GM18526 (cell line): ENCODE measurements around the gene SHMT2.

ENCODE experiments used
- POLR2A ChIP-seq: IDR thresholded peaks from 3 replicates; pipeline ENCODE4 v1.6.1; 2011; ENCODE audit not compliant: insufficient read length; ENCODE audit errors: extremely low read depth

The SHMT2 gene

DNA sequence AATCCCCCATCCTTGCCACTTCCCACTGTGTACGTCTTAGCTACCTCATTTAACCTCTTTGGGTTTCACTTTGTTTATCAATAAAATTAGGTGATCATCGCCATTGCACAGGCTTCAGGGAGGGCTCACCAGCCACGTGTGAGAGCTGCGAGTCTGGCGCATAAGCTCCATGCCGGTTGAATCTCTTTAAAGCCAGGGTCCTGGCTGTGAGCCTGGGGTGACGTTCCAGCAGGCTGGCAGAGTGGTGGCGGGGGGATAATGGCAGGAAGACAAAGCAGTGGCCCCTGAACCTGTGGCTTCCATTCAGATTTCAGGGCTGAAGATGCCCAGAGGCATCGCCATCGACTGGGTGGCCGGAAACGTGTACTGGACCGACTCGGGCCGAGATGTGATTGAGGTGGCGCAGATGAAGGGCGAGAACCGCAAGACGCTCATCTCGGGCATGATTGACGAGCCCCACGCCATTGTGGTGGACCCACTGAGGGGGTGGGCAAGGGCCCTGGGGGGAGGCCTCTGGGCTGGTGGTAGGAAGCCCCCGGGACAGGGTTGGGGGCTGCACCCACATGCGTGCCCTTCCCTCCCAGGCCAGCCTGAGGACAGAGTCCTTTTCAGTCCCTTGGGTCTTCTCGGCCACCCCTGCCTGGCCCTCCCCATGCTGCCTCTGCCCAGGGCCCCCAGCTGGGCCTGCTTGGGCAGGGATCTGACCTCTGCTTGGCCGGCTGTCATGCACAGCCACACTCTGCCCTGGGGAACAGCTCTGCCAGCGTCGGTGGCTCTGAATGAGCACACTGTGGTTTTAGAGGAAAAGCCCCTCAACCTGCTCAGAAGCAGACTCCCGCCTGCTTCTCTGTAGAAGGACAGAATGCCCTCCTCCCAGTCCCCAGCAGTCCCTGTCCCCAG lies 21.5 kb upstream of the SHMT2 start:
- TF ChIP-seq POLR2A = no peak

DNA sequence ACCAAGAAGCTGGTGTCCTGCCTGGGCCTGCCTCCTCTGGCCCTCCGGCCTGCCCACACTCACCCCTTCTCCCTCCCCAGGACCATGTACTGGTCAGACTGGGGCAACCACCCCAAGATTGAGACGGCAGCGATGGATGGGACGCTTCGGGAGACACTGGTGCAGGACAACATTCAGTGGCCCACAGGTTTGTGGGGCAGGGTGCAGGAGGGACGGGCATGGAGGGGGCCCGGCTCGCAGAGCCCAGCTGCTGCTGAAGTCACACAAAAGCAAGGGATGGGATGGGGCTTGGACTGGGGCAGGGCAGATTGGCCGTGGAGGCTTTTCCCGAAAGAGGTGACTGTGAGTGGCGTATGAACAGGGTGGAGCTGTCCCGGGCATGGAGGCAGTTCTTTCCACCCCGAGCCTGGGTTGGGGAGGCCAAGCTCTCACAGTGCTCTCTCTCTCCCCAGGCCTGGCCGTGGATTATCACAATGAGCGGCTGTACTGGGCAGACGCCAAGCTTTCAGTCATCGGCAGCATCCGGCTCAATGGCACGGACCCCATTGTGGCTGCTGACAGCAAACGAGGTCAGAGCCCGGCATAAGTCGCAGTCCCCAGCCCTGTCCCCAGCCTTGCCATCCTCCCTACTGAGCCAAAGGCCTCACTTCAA lies 20.8 kb upstream of the SHMT2 start:
- no peak for TF ChIP-seq POLR2A

DNA sequence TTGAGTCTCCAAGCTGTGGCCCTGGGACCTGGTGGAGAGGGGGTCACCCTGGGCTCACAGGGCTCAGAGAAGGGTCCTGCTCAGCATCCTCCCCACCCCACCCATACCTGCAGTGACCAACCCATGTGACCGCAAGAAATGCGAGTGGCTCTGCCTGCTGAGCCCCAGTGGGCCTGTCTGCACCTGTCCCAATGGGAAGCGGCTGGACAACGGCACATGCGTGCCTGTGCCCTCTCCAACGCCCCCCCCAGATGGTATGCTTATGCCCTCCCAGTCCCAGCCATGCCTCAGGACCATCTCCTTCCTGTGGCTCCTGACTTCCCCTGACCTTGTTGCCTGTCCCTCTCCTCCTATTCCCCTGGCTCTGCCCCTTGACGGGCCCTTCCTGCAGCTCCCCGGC lies 19.6 kb upstream of the SHMT2 start:
- TF ChIP-seq POLR2A = no peak

DNA sequence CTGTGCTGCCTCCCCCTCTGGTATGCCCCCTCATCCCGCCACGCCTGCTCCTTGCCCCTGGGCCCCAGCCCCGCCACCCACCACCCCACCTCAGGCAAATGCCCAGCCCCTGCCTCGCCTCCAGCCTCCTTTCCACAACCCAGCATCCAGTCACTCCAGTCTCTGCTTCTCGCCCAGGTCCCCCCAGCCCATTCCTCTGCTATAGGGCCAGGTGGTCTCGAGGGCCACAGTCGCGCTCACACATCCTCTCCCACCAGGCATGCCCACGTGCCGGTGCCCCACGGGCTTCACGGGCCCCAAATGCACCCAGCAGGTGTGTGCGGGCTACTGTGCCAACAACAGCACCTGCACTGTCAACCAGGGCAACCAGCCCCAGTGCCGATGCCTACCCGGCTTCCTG lies 19.1 kb upstream of the SHMT2 start:
- TF ChIP-seq POLR2A = no peak

DNA sequence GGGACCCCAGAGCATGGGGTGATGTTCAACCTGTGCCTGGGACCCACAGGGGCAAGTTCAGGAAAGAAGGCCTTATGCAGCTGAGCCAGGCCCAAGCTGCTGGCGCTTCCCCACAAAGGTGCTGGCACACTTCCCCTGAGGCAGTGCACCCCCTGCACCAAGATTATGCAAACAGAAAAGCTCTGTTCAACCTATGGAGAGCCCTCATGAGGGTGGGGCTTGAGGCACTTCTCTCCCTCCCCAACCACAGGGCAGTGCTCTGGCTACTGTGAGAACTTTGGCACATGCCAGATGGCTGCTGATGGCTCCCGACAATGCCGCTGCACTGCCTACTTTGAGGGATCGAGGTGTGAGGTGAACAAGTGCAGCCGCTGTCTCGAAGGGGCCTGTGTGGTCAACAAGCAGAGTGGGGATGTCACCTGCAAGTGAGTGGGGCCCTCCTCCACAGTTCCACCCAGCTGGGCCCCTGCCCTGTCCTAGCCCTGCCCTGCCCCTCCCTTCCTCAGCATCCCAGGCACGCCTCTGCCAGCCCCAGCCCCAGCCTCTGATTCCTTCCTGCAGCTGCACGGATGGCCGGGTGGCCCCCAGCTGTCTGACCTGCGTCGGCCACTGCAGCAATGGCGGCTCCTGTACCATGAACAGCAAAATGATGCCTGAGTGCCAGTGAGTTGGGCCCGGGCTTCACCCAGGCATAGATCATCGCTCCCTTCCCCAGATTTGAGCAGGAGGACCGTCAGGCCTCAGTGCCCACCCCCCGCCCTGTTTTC lies 18.4 kb upstream of the SHMT2 start:
- TF ChIP-seq POLR2A = no peak

DNA sequence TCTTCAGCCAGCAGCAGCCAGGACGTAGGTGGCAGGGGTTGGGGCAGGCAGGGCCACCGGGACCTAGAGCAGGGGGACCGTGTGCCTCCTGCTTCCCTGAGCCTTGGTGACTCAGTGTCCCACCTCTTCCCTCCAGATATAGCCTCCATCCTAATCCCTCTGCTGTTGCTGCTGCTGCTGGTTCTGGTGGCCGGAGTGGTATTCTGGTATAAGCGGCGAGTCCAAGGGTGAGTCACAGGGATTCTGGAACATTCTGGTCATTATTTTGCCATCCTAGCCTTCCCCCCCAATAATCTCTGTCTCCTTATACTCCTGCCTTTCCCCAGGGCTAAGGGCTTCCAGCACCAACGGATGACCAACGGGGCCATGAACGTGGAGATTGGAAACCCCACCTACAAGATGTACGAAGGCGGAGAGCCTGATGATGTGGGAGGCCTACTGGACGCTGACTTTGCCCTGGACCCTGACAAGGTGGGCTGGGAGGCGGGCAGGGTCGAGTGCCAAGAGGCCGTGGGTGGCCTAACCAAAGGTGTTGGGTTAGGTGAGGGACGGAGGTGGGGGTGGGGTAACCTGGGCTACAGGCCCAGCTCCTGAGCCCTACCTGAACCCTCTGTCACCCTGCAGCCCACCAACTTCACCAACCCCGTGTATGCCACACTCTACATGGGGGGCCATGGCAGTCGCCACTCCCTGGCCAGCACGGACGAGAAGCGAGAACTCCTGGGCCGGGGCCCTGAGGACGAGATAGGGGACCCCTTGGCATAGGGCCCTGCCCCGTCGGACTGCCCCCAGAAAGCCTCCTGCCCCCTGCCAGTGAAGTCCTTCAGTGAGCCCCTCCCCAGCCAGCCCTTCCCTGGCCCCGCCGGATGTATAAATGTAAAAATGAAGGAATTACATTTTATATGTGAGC lies 17.5 kb upstream of the SHMT2 start:
- TF ChIP-seq POLR2A = no peak

GRCh38 chr12:57212701-57213057 lies 16.8 kb upstream of the SHMT2 start:
- TF ChIP-seq POLR2A = no peak

- TF ChIP-seq POLR2A = no peak
These were observed 16.3 kb upstream of the SHMT2 start for GRCh38 chr12:57213058-57213715.

GRCh38 chr12:57213763-57214397 lies 15.6 kb upstream of the SHMT2 start:
- TF ChIP-seq POLR2A = no peak

DNA sequence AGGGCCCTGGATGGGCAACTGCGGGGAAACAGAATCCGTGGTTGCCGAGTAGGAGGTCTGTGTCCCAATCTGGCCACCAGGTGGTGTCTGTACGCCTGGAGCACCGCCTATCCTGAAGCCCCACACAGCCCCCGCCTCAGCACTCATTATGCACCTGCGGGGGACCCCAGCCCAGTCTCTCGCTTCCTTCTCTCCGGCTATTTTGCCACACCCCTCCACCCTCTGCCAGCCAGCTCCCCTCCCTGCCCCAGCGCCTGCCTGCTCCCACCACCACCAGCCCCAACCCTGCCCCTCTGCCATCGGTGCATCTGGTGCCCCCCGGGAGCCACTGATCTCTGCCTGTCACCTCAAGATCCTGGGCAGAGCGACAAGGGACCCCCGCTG lies 15.1 kb upstream of the SHMT2 start:
- no peak for TF ChIP-seq POLR2A

DNA sequence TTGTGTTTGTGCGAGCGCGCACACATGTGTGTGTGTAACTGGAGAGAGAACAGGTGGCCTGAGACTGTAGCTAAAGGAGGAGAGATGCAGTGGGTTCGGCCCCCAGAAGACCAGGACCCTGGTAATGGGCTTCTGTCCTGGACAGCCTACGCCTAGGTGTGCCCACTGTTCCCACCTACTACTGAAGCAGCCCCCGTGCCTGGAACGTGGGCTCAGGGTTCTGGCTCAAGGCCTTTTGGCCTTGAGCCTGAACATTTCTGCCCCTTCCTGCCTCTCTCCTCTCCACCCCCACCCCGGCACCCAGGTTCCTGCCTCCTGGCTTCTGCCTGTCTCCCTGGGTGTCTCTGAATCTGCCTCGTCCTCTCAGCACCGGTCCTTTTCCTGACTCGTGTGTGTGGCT lies 14.4 kb upstream of the SHMT2 start:
- no peak for TF ChIP-seq POLR2A

DNA sequence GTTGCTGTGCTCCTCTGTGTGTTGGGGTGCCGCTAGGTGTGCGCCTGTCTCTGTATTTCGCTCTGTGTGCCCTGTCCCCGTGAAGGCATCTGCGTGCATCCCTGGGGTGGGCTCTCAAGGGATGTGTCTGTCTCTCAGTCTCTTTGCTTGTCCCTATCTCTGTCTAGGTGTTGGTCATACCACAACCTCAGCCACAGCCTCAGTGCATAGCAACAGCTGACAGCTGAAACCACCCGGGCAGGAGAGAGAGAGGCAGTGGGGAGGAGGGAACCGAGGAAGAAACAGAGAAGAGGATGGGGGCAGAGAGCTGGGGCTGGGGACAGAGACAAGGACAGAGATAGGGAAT lies 13.9 kb upstream of the SHMT2 start:
- TF ChIP-seq POLR2A = no peak

GRCh38 chr12:57216014-57216911 lies 13.2 kb upstream of the SHMT2 start, which contains the start of gene NXPH4:
Gene NXPH4, plus strand, starts transcription at chr12:57216794. Its CDS starts 176 bp downstream, at chr12:57216970.
- TF ChIP-seq POLR2A = no peak
